ENCODE measurements around the gene ZSCAN21. TPM values are rescaled to one million over a fixed set of nuclear protein-coding genes. Genes with fewer than 3 reads are reported as not detected.

ZSCAN21 gene
- total and polyA plus RNA-seq, 4 donors: 4.7 to 13.1 (median 7.1) TPM

DNA sequence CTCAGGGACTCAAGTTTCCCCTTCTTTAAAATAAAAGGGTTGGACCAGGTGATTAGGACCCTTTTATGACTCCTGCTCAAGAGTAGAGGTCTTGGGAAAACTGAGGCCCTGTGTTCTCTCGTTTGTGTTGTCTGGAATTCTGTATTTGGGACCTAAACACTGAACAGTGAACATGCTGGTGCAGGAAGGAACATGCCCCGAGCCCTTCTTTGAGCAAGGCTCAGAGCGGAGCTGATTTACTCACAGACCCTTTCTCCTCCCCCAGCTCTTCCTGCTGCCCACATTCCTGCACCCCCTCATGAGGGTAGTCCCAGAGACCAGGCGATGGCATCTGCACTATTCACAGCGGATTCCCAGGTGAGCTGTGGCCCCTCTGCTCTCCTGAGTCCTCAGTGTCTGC is 20.0 kb upstream of the ZSCAN21 start:
- TF ChIP-seq, protein P1, sequence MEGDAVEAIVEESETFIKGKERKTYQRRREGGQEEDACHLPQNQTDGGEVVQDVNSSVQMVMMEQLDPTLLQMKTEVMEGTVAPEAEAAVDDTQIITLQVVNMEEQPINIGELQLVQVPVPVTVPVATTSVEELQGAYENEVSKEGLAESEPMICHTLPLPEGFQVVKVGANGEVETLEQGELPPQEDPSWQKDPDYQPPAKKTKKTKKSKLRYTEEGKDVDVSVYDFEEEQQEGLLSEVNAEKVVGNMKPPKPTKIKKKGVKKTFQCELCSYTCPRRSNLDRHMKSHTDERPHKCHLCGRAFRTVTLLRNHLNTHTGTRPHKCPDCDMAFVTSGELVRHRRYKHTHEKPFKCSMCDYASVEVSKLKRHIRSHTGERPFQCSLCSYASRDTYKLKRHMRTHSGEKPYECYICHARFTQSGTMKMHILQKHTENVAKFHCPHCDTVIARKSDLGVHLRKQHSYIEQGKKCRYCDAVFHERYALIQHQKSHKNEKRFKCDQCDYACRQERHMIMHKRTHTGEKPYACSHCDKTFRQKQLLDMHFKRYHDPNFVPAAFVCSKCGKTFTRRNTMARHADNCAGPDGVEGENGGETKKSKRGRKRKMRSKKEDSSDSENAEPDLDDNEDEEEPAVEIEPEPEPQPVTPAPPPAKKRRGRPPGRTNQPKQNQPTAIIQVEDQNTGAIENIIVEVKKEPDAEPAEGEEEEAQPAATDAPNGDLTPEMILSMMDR (IDR thresholded peaks at IDR 0.05; ENCODE audit: control extremely low read depth, extremely low read depth): no peak
- Histone ChIP-seq H3K4me1 (ENCODE audit: control insufficient read depth in 5 of 5, insufficient read depth in 5 of 5, low read length in 5 of 5) (no peaks in the 10 kb centered on the region), H3K9me3 (ENCODE audit: control insufficient read depth in 4 of 4, insufficient read depth in 3 of 4, low read length in 3 of 4) (no peaks in the 10 kb centered on the region), H3K27me3 (ENCODE audit: control insufficient read depth in 3 of 3, insufficient read depth in 3 of 3, low read length in 2 of 3) (no peaks in the 10 kb centered on the region), H3K9ac (ENCODE audit: insufficient read depth in 1 of 2, low read length in 2 of 2) (no peak overlapping the region), H3K27ac (ENCODE audit: low read depth in 1 of 2, low read length in 1 of 2) (no peak overlapping the region), H3K36me3 (ENCODE audit: control insufficient read depth in 4 of 4, insufficient read depth in 4 of 4, low read length in 4 of 4) (peaks cover 12 to 46% (median 38%) of the 10 kb centered on the region in 4 donors), H3K4me3 (no peak overlapping the region)
- ATAC-seq (ENCODE audit: insufficient read depth, low FRiP score) (no peak), DNase-seq (no peak)
- 89 to 90% methylated on average over 5 of the region's 5 CpGs for WGBS, 2 donors

DNA sequence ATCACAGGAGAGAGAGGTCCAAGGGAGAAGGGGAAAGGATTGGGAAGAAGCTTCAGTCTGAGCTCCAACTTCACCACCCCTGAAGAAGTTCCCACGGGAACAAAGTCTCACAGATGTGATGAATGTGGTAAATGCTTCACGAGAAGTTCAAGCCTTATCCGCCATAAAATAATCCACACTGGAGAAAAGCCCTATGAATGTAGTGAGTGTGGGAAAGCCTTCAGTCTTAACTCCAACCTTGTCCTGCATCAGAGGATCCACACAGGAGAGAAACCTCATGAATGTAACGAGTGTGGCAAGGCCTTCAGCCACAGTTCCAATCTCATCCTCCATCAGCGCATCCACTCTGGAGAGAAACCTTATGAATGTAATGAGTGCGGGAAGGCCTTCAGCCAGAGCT is 16.0 kb upstream of the ZSCAN21 start:
- Histone ChIP-seq H3K4me3 (no peak overlapping the region), H3K4me1 (ENCODE audit: control insufficient read depth in 5 of 5, insufficient read depth in 5 of 5, low read length in 5 of 5) (peaks cover 0 to 25% (median 0%) of the 10 kb centered on the region in 5 donors), H3K27ac (ENCODE audit: low read depth in 1 of 2, low read length in 1 of 2) (no peak overlapping the region), H3K36me3 (ENCODE audit: control insufficient read depth in 4 of 4, insufficient read depth in 4 of 4, low read length in 4 of 4) (peaks cover 28 to 54% (median 39%) of the 10 kb centered on the region in 4 donors), H3K27me3 (ENCODE audit: control insufficient read depth in 3 of 3, insufficient read depth in 3 of 3, low read length in 2 of 3) (no peaks in the 10 kb centered on the region), H3K9ac (ENCODE audit: insufficient read depth in 1 of 2, low read length in 2 of 2) (no peak overlapping the region), H3K9me3 (ENCODE audit: control insufficient read depth in 4 of 4, insufficient read depth in 3 of 4, low read length in 3 of 4) (no peaks in the 10 kb centered on the region)
- TF ChIP-seq, protein P1 (IDR thresholded peaks at IDR 0.05; ENCODE audit: control extremely low read depth, extremely low read depth): no peak
- DNase-seq (no peak), ATAC-seq (ENCODE audit: insufficient read depth, low FRiP score) (no peak)
- 95 to 97% methylated on average over 6 of the region's 6 CpGs for WGBS, 2 donors

DNA sequence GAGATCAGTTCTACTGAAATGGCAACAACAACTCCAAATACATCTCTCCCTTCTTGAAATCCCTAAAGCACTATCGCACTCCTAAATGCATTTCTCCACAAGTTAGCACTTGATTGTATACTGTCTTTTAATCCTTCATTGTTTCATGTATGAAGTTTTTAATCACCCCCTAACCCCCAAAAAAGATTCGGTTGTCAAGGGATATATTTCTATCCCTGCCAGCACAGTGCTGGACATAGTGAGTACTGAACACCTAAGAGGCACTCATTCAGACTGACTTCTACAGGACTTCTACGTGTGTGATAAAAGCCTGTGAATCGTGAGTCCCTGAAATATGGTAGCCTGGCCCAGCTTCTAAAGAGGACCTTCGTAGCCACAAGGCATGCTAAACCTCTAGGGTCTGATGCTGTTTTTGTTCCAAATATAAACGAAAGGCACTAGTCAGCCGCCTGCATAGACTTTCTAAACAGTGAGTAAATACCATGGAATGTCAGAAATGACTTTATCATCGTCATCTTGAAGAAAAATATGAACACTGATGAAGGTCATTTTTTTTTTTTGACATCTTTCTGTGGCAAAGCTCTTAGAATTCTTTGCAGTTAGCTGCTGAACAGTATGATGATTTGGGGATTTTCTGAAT is 14.6 kb upstream of the ZSCAN21 start:
- H3K27ac ChIP-seq (ENCODE audit: low read depth in 1 of 2, low read length in 1 of 2): no peak overlapping the region
- ATAC-seq (ENCODE audit: insufficient read depth, low FRiP score) (no peak), DNase-seq (no peak)
- peaks cover 0 to 28% (median 5%) of the 10 kb centered on the region in 5 donors for H3K4me1 ChIP-seq (ENCODE audit: control insufficient read depth in 5 of 5, insufficient read depth in 5 of 5, low read length in 5 of 5)
- H3K36me3 ChIP-seq (ENCODE audit: control insufficient read depth in 4 of 4, insufficient read depth in 4 of 4, low read length in 4 of 4): peaks cover 27 to 48% (median 36%) of the 10 kb centered on the region in 4 donors
- H3K9ac ChIP-seq (ENCODE audit: insufficient read depth in 1 of 2, low read length in 2 of 2): no peak overlapping the region
- H3K4me3 ChIP-seq: no peak overlapping the region
- TF ChIP-seq, protein P1 (IDR thresholded peaks at IDR 0.05; ENCODE audit: control extremely low read depth, extremely low read depth): no peak
- no peaks in the 10 kb centered on the region for H3K27me3 ChIP-seq (ENCODE audit: control insufficient read depth in 3 of 3, insufficient read depth in 3 of 3, low read length in 2 of 3)
- WGBS, 2 donors: 75 to 91% methylated on average over 8 of the region's 8 CpGs
- no peaks in the 10 kb centered on the region for H3K9me3 ChIP-seq (ENCODE audit: control insufficient read depth in 4 of 4, insufficient read depth in 3 of 4, low read length in 3 of 4)

Data from lung (tissue), 12 donors.